ENCODE measurements around the gene AAMDC. TPM values are rescaled to one million over a fixed set of nuclear protein-coding genes. Genes with fewer than 3 reads are reported as not detected.
A peak's percentile ranks its signal among the peaks of the same experiment; 100 is the strongest.

Gene AAMDC
- total and polyA plus RNA-seq, 2 of the 13 experiments (the other 11 are each of a cell fraction or from before 2014, with no cell fraction given): 18.1 to 35.6 TPM

DNA sequence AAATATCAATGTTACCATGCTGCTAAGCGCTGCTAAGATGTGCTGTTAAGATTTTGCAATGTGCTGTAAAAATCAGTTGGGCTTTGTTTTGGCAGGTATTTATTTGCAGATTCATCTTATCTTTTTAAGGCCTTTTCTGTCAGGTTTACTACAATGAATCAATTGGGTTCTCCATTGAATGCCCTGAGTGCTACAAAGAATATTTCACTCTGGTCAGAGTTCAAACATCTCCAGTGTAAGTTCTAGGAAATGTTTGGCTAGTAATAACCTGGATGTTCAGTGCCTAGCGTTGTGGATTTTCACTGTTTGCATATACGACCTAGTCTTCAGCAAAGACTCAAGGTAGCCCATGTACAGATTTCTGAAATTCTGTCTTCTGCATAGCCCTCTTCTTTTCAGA is 36.4 kb upstream of the AAMDC start (continued):
- TF ChIP-seq, protein P1, sequence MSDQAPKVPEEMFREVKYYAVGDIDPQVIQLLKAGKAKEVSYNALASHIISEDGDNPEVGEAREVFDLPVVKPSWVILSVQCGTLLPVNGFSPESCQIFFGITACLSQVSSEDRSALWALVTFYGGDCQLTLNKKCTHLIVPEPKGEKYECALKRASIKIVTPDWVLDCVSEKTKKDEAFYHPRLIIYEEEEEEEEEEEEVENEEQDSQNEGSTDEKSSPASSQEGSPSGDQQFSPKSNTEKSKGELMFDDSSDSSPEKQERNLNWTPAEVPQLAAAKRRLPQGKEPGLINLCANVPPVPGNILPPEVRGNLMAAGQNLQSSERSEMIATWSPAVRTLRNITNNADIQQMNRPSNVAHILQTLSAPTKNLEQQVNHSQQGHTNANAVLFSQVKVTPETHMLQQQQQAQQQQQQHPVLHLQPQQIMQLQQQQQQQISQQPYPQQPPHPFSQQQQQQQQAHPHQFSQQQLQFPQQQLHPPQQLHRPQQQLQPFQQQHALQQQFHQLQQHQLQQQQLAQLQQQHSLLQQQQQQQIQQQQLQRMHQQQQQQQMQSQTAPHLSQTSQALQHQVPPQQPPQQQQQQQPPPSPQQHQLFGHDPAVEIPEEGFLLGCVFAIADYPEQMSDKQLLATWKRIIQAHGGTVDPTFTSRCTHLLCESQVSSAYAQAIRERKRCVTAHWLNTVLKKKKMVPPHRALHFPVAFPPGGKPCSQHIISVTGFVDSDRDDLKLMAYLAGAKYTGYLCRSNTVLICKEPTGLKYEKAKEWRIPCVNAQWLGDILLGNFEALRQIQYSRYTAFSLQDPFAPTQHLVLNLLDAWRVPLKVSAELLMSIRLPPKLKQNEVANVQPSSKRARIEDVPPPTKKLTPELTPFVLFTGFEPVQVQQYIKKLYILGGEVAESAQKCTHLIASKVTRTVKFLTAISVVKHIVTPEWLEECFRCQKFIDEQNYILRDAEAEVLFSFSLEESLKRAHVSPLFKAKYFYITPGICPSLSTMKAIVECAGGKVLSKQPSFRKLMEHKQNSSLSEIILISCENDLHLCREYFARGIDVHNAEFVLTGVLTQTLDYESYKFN (CRISPR knock-in tag; conservative IDR thresholded peaks at IDR 0.05): 0 out of 2 replicates have a peak, but pooled peaks have one; percentile 20
- no peak for TF ChIP-seq ZNF766 (CRISPR knock-in tag; IDR thresholded peaks at IDR 0.05; ENCODE audit: borderline replicate concordance)
- TF ChIP-seq SOX5 (CRISPR knock-in tag; IDR thresholded peaks at IDR 0.05; ENCODE audit: borderline replicate concordance): peak; percentile 18; the same call in 1 of the 2 replicates
- peak; percentile 77 for TF ChIP-seq BCL6 (CRISPR knock-in tag; IDR thresholded peaks at IDR 0.05)
- no peak for TF ChIP-seq ZNF577 (CRISPR knock-in tag; IDR thresholded peaks at IDR 0.05; ENCODE audit: borderline replicate concordance, low read depth)
- TF ChIP-seq CEBPG (CRISPR knock-in tag; IDR thresholded peaks at IDR 0.05): peak; percentile 18; the same call in 1 of the 2 replicates
- TF ChIP-seq HNRNPLL (IDR thresholded peaks at IDR 0.05; ENCODE audit: low read depth, low read length, poor library complexity, severe bottlenecking): no peak
- TF ChIP-seq, protein P2, sequence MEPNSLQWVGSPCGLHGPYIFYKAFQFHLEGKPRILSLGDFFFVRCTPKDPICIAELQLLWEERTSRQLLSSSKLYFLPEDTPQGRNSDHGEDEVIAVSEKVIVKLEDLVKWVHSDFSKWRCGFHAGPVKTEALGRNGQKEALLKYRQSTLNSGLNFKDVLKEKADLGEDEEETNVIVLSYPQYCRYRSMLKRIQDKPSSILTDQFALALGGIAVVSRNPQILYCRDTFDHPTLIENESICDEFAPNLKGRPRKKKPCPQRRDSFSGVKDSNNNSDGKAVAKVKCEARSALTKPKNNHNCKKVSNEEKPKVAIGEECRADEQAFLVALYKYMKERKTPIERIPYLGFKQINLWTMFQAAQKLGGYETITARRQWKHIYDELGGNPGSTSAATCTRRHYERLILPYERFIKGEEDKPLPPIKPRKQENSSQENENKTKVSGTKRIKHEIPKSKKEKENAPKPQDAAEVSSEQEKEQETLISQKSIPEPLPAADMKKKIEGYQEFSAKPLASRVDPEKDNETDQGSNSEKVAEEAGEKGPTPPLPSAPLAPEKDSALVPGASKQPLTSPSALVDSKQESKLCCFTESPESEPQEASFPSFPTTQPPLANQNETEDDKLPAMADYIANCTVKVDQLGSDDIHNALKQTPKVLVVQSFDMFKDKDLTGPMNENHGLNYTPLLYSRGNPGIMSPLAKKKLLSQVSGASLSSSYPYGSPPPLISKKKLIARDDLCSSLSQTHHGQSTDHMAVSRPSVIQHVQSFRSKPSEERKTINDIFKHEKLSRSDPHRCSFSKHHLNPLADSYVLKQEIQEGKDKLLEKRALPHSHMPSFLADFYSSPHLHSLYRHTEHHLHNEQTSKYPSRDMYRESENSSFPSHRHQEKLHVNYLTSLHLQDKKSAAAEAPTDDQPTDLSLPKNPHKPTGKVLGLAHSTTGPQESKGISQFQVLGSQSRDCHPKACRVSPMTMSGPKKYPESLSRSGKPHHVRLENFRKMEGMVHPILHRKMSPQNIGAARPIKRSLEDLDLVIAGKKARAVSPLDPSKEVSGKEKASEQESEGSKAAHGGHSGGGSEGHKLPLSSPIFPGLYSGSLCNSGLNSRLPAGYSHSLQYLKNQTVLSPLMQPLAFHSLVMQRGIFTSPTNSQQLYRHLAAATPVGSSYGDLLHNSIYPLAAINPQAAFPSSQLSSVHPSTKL (CRISPR knock-in tag; IDR thresholded peaks at IDR 0.05): peak; percentile 18; the same call in 1 of the 2 replicates
- TF ChIP-seq PPARG (CRISPR knock-in tag; conservative IDR thresholded peaks at IDR 0.05): peak; percentile 61
- TF ChIP-seq ZFAT (CRISPR knock-in tag; conservative IDR thresholded peaks at IDR 0.05): no peak
- TF ChIP-seq ISL2 (CRISPR knock-in tag; IDR thresholded peaks at IDR 0.05): peak; percentile 34; the same call in 1 of the 2 replicates
- no peak for TF ChIP-seq ZNF530 (CRISPR knock-in tag; IDR thresholded peaks at IDR 0.05; ENCODE audit: low read depth)
- no peak for TF ChIP-seq ZNF232 (CRISPR knock-in tag; IDR thresholded peaks at IDR 0.05; ENCODE audit: borderline replicate concordance)
- TF ChIP-seq SAP130 (CRISPR knock-in tag; IDR thresholded peaks at IDR 0.05; ENCODE audit: low read depth): 0 out of 2 replicates have a peak, but pooled peaks have one; percentile 19
- TF ChIP-seq TBP (CRISPR knock-in tag; IDR thresholded peaks at IDR 0.05): no peak
- TF ChIP-seq, protein P3, sequence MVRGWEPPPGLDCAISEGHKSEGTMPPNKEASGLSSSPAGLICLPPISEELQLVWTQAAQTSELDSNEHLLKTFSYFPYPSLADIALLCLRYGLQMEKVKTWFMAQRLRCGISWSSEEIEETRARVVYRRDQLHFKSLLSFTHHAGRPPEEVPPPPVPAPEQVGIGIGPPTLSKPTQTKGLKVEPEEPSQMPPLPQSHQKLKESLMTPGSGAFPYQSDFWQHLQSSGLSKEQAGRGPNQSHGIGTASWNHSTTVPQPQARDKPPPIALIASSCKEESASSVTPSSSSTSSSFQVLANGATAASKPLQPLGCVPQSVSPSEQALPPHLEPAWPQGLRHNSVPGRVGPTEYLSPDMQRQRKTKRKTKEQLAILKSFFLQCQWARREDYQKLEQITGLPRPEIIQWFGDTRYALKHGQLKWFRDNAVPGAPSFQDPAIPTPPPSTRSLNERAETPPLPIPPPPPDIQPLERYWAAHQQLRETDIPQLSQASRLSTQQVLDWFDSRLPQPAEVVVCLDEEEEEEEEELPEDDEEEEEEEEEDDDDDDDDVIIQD (CRISPR knock-in tag; IDR thresholded peaks at IDR 0.05; ENCODE audit: low read depth): peak; percentile 30; the same call in 1 of the 2 replicates
- TF ChIP-seq ZNF253 (CRISPR knock-in tag; IDR thresholded peaks at IDR 0.05; ENCODE audit: borderline replicate concordance): no peak
